Measurements from ENCODE around the gene PIGL.

PIGL gene

GRCh38 chr17:16251043-16251442, 34.0 kb downstream of the PIGL start:
- H3K4me3 ChIP-seq (ENCODE audit: low read depth, low read length), result no peak overlapping the region
- no peak for TF ChIP-seq CTCF (IDR thresholded peaks at IDR 0.05; ENCODE audit: borderline replicate concordance, insufficient read depth, low read depth, low read length)

- no peak overlapping the region for H3K4me3 ChIP-seq (ENCODE audit: low read depth, low read length)
- TF ChIP-seq CTCF (IDR thresholded peaks at IDR 0.05; ENCODE audit: borderline replicate concordance, insufficient read depth, low read depth, low read length), result no peak
These were observed 34.5 kb downstream of the PIGL start for GRCh38 chr17:16251556-16251955.

- TF ChIP-seq CTCF (IDR thresholded peaks at IDR 0.05; ENCODE audit: borderline replicate concordance, insufficient read depth, low read depth, low read length), result no peak
- no peak overlapping the region for H3K4me3 ChIP-seq (ENCODE audit: low read depth, low read length)
These were observed 37.9 kb downstream of the PIGL start for GRCh38 chr17:16254773-16255400.

GRCh38 chr17:16255481-16255921, 38.5 kb downstream of the PIGL start:
- no peak overlapping the region for H3K4me3 ChIP-seq (ENCODE audit: low read depth, low read length)
- no peak for TF ChIP-seq CTCF (IDR thresholded peaks at IDR 0.05; ENCODE audit: borderline replicate concordance, insufficient read depth, low read depth, low read length)

- no peak overlapping the region for H3K4me3 ChIP-seq (ENCODE audit: low read depth, low read length)
- TF ChIP-seq CTCF (IDR thresholded peaks at IDR 0.05; ENCODE audit: borderline replicate concordance, insufficient read depth, low read depth, low read length), result no peak
These were observed 41.9 kb downstream of the PIGL start for GRCh38 chr17:16258901-16259300.

GRCh38 chr17:16259926-16260325, 42.9 kb downstream of the PIGL start:
- H3K4me3 ChIP-seq (ENCODE audit: low read depth, low read length), result no peak overlapping the region
- no peak for TF ChIP-seq CTCF (IDR thresholded peaks at IDR 0.05; ENCODE audit: borderline replicate concordance, insufficient read depth, low read depth, low read length)

GRCh38 chr17:16261049-16261448, 44.0 kb downstream of the PIGL start:
- H3K4me3 ChIP-seq (ENCODE audit: low read depth, low read length), result no peak overlapping the region
- no peak for TF ChIP-seq CTCF (IDR thresholded peaks at IDR 0.05; ENCODE audit: borderline replicate concordance, insufficient read depth, low read depth, low read length)

All from GM12875 (cell line).